ENCODE measurements around the gene LPP. TPM values are rescaled to one million over a fixed set of nuclear protein-coding genes. Genes with fewer than 3 reads are reported as not detected.

The LPP gene
- total RNA-seq, 1 donor from 2014 or later = 14.2 TPM

DNA sequence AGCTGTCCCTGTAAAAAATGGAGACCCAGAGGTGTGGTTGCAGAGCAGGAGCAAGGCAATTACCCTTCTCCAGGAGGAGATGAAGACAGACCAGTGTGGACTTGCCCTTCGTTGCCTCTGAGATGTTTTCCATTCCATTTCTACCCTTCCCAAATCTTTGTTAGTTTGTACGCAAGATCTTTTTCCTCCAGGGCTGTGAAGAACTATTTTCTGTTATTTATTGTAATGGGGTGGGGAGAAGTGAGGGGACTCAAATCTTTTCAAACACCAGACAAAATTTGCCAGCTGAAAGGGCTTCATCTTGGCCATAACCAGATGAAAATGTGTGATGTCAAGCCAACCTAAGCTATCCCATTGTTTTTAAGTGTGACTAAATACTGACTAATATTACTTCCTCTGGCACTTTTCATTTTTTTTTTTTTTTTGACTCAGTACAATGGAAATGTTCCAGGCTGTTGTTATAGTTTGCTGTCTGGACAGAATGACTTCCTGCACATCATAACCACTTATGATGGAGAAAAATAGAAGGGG is 746.5 kb downstream of the LPP start:
- peak; percentile 83 for FAIRE-seq

DNA sequence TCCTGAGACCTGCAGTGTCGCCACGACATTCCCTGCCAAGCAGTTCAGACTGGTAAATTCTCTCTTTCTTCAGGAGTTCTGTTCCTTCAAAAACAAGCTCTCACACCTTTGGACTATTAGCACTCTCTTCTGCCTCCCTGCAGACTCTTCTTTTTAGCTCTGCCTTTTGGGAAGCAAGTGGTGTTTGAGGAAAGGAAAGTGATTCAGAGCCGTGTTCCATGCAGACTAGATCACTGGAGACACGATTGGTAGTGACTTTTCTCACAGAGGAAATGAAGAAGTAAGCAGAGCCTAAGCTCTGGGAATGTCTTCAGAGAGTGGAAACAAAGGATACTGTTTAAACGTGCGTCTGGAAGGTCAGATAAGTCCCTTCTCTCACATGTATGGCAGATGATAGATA is 747.2 kb downstream of the LPP start:
- H3K4me3 ChIP-seq (ENCODE audit: low read depth, low read length) = no peak overlapping the region
- H3K27me3 ChIP-seq (ENCODE audit: control insufficient read depth, insufficient read depth, low read length) = no peaks in the 10 kb centered on the region
- TF ChIP-seq, protein P1, sequence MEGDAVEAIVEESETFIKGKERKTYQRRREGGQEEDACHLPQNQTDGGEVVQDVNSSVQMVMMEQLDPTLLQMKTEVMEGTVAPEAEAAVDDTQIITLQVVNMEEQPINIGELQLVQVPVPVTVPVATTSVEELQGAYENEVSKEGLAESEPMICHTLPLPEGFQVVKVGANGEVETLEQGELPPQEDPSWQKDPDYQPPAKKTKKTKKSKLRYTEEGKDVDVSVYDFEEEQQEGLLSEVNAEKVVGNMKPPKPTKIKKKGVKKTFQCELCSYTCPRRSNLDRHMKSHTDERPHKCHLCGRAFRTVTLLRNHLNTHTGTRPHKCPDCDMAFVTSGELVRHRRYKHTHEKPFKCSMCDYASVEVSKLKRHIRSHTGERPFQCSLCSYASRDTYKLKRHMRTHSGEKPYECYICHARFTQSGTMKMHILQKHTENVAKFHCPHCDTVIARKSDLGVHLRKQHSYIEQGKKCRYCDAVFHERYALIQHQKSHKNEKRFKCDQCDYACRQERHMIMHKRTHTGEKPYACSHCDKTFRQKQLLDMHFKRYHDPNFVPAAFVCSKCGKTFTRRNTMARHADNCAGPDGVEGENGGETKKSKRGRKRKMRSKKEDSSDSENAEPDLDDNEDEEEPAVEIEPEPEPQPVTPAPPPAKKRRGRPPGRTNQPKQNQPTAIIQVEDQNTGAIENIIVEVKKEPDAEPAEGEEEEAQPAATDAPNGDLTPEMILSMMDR (IDR thresholded peaks at IDR 0.05; ENCODE audit: insufficient read depth, low read length, severe bottlenecking) = no peak
- no peaks in the 10 kb centered on the region for H3K36me3 ChIP-seq (ENCODE audit: control insufficient read depth, insufficient read depth, low read length)
- DNase-seq (ENCODE audit: low read depth) = peak; percentile 48
- no peak for FAIRE-seq

More for the DNA sequence above, 746.5 kb downstream of the LPP start:
- no peak overlapping the region for H3K4me3 ChIP-seq (ENCODE audit: low read depth, low read length)
- no peaks in the 10 kb centered on the region for H3K36me3 ChIP-seq (ENCODE audit: control insufficient read depth, insufficient read depth, low read length)
- TF ChIP-seq, protein P1 (IDR thresholded peaks at IDR 0.05; ENCODE audit: insufficient read depth, low read length, severe bottlenecking) = no peak
- no peaks in the 10 kb centered on the region for H3K27me3 ChIP-seq (ENCODE audit: control insufficient read depth, insufficient read depth, low read length)
- peak; percentile 93 for DNase-seq (ENCODE audit: low read depth)

DNA sequence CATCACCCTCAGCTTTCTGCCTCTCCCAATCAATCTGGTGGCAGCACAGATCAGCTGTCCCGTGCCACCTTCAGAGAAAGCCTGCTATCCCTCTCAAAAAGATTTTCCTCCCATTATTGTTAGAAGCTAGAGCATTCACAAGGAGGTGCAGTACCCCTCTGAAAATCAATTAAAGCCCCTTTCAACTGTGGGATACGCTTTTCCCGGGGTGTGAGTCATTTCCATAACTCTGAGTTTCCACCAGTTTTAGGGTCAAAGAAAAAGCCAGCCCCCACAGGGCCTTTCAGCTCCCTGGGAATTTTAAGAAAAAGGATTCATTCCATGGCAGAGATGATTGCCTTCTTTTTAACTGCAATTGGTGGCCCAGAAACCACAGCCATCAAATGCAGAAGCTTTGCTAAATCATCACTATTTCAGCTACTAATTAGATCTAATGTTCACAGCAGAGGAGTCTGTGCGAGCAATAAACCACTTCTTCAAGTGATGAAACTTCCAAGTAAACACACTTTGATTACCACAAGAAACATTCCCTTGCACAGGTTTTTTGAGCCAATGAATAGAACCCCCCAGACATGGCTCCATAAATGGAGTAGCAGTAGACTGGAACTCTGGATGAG is 747.8 kb downstream of the LPP start:
- FAIRE-seq = no peak
- TF ChIP-seq, protein P1 (IDR thresholded peaks at IDR 0.05; ENCODE audit: insufficient read depth, low read length, severe bottlenecking) = no peak
- no peak for DNase-seq (ENCODE audit: low read depth)
- no peaks in the 10 kb centered on the region for H3K27me3 ChIP-seq (ENCODE audit: control insufficient read depth, insufficient read depth, low read length)
- no peaks in the 10 kb centered on the region for H3K36me3 ChIP-seq (ENCODE audit: control insufficient read depth, insufficient read depth, low read length)
- no peak overlapping the region for H3K4me3 ChIP-seq (ENCODE audit: low read depth, low read length)

DNA sequence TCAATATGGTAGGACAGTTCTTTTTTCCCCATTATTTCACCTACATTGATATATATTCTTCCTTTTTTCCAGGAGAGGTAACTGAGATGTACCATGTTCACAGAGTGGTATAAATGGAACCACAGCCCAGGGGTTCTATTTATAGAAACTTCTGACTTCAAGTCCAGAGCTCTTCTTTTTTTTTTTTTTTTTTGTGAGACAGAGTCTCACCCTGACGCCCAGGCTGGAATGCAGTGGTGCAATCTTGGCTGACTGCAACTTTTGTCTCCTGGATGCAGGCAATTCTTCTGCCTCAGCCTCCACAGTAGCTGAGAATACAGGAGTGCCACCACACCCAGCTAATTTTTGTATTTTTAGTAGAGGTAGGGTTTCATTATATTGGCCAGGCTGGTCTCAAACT is 750.7 kb downstream of the LPP start:
- Histone ChIP-seq H3K4me3 (ENCODE audit: low read depth, low read length) (no peak overlapping the region), H3K36me3 (ENCODE audit: control insufficient read depth, insufficient read depth, low read length) (no peaks in the 10 kb centered on the region), H3K27me3 (ENCODE audit: control insufficient read depth, insufficient read depth, low read length) (no peaks in the 10 kb centered on the region)
- DNase-seq (ENCODE audit: low read depth) = peak; percentile 37
- TF ChIP-seq, protein P1 (IDR thresholded peaks at IDR 0.05; ENCODE audit: insufficient read depth, low read length, severe bottlenecking) = no peak
- no peak for FAIRE-seq

DNA sequence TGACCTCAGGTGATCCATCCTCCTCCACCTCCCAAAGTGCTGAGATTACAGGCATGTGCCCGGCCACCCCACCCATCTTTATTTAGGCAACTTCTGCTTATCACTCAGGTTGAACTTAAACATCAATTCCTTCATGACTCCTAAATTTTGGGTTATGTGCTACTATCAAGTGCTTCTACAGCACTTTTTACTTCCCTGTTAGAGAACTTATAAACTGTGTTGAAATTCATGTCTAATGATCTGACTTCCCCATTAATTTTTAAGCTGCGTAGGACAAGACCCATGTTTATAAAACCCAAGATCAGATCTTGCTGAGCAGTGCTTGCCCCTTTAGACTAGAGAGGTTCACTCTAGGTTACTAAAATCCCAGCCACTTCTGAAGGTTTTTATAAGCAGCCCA is 751.6 kb downstream of the LPP start:
- Histone ChIP-seq H3K36me3 (ENCODE audit: control insufficient read depth, insufficient read depth, low read length) (no peaks in the 10 kb centered on the region), H3K27me3 (ENCODE audit: control insufficient read depth, insufficient read depth, low read length) (no peaks in the 10 kb centered on the region), H3K4me3 (ENCODE audit: low read depth, low read length) (no peak overlapping the region)
- FAIRE-seq (no peak), DNase-seq (ENCODE audit: low read depth) (no peak)
- TF ChIP-seq, protein P1 (IDR thresholded peaks at IDR 0.05; ENCODE audit: insufficient read depth, low read length, severe bottlenecking) = no peak

DNA sequence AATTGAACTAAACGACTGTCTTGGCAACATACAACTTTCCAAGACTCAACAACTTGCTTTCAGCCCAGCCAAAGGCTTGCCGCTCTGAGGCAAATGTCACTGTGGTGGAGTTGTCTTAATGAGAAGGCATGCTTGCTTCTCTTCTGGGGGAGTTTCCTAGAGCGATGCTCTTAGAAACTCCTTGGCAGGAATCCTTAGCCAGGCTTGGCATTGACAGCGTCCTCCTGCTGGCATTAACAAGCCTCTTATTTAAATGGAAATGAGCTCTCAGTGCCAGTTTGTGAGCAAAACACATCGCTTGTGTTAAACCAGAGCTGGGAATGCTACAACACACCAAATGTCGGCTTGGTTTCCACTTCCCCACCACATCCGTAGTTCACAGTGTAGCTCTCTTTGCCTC is 752.3 kb downstream of the LPP start:
- Histone ChIP-seq H3K4me3 (ENCODE audit: low read depth, low read length) (no peak overlapping the region), H3K27me3 (ENCODE audit: control insufficient read depth, insufficient read depth, low read length) (no peaks in the 10 kb centered on the region), H3K36me3 (ENCODE audit: control insufficient read depth, insufficient read depth, low read length) (no peaks in the 10 kb centered on the region)
- TF ChIP-seq, protein P1 (IDR thresholded peaks at IDR 0.05; ENCODE audit: insufficient read depth, low read length, severe bottlenecking) = no peak
- no peak for FAIRE-seq
- no peak for DNase-seq (ENCODE audit: low read depth)
